Mammary epithelial cell (primary cell): ENCODE measurements around the gene ELOVL7.

Experiments used
- CTCF ChIP-seq, 2 donors: IDR thresholded peaks in 1 of 2; conservative IDR thresholded peaks in 1 of 2; 2 replicates each; pipeline ENCODE4 v1.5.1; 2011 to 2012; ENCODE audit warnings: inconsistent platforms in 2 of 2, low read length in 2 of 2, mild to moderate bottlenecking in 2 of 2, control low read depth in 1 of 2, low read depth in 1 of 2; ENCODE audit not compliant: insufficient read depth in 1 of 2; ENCODE audit errors: extremely low read depth in 1 of 2
- EZH2 ChIP-seq: IDR thresholded peaks from 2 replicates; pipeline ENCODE4 v1.6.1; 2012; ENCODE audit warnings: low read length, inconsistent platforms, borderline replicate concordance

GRCh38 chr5:60738461-60738860, 105.6 kb downstream of the ELOVL7 start:
- TF ChIP-seq CTCF (conservative IDR thresholded peaks at IDR 0.05 in 1 of 2, IDR thresholded peaks at IDR 0.05 in 1 of 2; ENCODE audit: extremely low read depth in 1 of 2, insufficient read depth in 1 of 2, low read depth in 1 of 2, low read length in 2 of 2) (no peak), EZH2 (no peak)
